ENCODE measurements around the gene TARS2.

TARS2 gene

DNA sequence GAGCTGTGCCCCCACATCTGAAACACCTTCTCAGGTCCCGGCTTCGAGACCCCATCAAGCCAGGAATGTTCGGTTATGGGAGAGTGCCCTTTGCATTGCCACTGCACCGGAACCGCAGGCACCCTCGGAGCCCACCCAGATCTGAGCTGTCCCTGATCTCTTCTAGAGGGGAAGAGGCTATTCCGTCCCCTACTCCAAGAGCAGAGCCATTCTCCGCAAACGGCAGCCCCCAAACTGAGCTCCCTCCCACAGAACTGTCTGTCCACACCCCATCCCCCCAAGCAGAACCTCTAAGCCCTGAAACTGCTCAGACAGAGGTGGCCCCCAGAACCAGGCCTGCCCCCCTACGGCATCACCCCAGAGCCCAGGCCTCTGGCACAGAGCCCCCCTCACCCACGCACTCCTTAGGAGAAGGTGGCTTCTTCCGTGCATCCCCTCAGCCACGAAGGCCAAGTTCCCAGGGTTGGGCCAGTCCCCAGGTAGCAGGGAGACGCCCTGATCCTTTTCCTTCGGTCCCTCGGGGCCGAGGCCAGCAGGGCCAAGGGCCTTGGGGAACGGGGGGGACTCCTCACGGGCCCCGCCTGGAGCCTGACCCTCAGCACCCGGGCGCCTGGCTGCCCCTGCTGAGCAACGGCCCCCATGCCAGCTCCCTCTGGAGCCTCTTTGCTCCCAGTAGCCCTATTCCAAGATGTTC, 66.3 kb downstream of the TARS2 start:
- H3K36me3 Mint-ChIP-seq (ENCODE audit: low read depth) = no peaks in the 10 kb centered on the region
- peaks cover 73% of the 10 kb centered on the region for H3K4me1 Mint-ChIP-seq
- H3K4me3 Mint-ChIP-seq = no peak overlapping the region
- no peak overlapping the region for H3K27ac Mint-ChIP-seq
- TF ChIP-seq CTCF (IDR thresholded peaks at IDR 0.05) = no peak
- no peaks in the 10 kb centered on the region for H3K9me3 Mint-ChIP-seq
- H3K27me3 Mint-ChIP-seq (ENCODE audit: low read depth, poor library complexity) = peaks cover 14% of the 10 kb centered on the region
- no peak for DNase-seq

DNA sequence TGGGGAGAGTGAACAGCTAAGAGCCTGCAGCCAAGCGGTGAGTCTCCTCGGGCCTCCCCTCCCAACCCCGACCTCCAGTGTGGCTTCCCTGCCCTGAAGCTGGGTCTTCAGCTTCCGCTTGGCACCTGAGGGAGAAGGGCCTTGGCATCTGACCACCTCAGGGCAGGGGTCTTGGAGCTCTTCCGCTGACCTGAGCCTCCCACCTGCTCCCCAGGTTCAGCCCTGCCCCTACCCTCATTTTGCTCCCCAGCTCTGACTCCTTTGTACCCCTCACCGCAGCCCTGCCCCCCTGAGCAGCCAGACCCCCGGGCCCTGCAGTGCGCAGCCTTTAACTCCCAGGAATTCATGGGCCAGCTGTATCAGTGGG, 66.8 kb downstream of the TARS2 start:
- H3K27me3 Mint-ChIP-seq (ENCODE audit: low read depth, poor library complexity) = peaks cover 12% of the 10 kb centered on the region
- no peaks in the 10 kb centered on the region for H3K36me3 Mint-ChIP-seq (ENCODE audit: low read depth)
- DNase-seq = no peak
- H3K9me3 Mint-ChIP-seq = no peaks in the 10 kb centered on the region
- H3K4me3 Mint-ChIP-seq = no peak overlapping the region
- TF ChIP-seq CTCF (IDR thresholded peaks at IDR 0.05) = no peak
- peak overlapping the region; percentile 68 for H3K27ac Mint-ChIP-seq
- peaks cover 73% of the 10 kb centered on the region for H3K4me1 Mint-ChIP-seq

DNA sequence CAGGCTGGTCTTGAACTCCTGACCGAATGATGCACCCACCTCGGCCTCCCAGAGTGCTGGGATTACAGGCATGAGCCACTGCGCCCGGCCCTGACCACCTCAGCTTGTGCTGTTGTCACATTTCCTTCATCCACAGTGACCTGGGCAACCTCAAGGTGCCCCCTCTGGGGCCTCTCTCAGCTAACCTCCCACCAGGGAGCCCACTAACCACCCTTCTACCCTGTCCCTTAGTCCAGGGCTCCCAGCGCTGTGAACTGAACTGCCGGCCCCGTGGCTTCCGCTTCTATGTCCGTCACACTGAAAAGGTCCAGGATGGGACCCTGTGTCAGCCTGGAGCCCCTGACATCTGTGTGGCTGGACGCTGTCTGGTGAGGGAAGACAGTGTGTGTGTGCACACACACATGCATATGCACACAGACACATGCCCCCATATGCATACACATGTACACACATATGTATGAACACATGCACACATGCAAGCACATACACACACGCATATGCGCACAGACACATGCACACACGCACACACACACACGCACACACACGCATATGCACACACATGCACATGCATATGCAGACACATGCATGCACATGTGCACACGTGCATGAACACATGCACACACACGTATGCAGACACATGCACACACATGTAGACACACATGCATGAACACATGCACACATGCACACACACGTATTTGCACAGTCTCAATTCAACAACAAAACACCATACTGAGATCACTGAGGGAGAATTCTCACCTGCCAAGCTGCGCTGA, 68.2 kb downstream of the TARS2 start:
- Mint-ChIP-seq H3K4me3 (no peak overlapping the region), H3K27ac (peak overlapping the region; percentile 87), H3K9me3 (no peaks in the 10 kb centered on the region), H3K27me3 (ENCODE audit: low read depth, poor library complexity) (peaks cover 11% of the 10 kb centered on the region), H3K36me3 (ENCODE audit: low read depth) (no peaks in the 10 kb centered on the region), H3K4me1 (peaks cover 73% of the 10 kb centered on the region)
- TF ChIP-seq CTCF (IDR thresholded peaks at IDR 0.05) = no peak
- DNase-seq = no peak

DNA sequence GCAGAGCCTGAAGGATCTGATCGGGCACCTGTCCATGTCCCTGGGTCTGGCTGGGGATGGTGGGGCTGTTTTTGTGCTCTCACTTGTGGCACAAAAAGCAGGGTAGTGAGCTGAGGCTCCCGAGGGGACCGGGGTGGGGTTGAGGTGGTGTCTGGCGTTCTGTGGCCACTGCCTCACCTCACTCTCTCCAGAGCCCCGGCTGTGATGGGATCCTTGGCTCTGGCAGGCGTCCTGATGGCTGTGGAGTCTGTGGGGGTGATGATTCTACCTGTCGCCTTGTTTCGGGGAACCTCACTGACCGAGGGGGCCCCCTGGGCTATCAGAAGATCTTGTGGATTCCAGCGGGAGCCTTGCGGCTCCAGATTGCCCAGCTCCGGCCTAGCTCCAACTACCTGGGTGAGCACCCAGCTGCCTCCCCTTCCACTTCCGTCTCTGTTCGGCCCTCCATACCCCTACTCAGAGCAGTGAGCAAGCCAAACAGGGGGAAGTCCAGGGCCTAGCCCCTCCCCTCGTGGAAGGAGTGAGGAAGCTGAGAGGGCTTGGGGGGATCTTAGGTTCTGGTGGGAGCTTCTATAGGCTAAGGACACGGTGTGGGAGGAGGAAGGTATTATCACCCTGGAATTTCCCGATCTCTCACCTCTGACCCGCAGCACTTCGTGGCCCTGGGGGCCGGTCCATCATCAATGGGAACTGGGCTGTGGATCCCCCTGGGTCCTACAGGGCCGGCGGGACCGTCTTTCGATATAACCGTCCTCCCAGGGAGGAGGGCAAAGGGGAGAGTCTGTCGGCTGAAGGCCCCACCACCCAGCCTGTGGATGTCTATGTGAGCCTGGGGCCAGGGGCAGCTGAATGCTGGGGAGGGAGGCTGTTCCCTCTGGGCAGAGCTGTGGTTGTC, 69.0 kb downstream of the TARS2 start:
- Mint-ChIP-seq H3K4me3 (no peak overlapping the region), H3K9me3 (no peaks in the 10 kb centered on the region), H3K27ac (no peak overlapping the region), H3K27me3 (ENCODE audit: low read depth, poor library complexity) (peaks cover 7% of the 10 kb centered on the region), H3K36me3 (ENCODE audit: low read depth) (no peaks in the 10 kb centered on the region), H3K4me1 (peaks cover 73% of the 10 kb centered on the region)
- no peak for DNase-seq
- no peak for TF ChIP-seq CTCF (IDR thresholded peaks at IDR 0.05)

- peaks cover 76% of the 10 kb centered on the region for H3K4me1 Mint-ChIP-seq
- H3K9me3 Mint-ChIP-seq = no peaks in the 10 kb centered on the region
- no peaks in the 10 kb centered on the region for H3K36me3 Mint-ChIP-seq (ENCODE audit: low read depth)
- no peak for TF ChIP-seq CTCF (IDR thresholded peaks at IDR 0.05)
- H3K27ac Mint-ChIP-seq = no peak overlapping the region
- peaks cover 2% of the 10 kb centered on the region for H3K27me3 Mint-ChIP-seq (ENCODE audit: low read depth, poor library complexity)
- no peak for DNase-seq
- no peak overlapping the region for H3K4me3 Mint-ChIP-seq
Observed at GRCh38 chr1:150557065-150557600, 69.9 kb downstream of the TARS2 start.
